ENCODE data around the gene RWDD3.

RWDD3 gene

GRCh38 chr1:95233737-95234500, at the start of gene RWDD3:
Gene RWDD3, plus strand, starts transcription at chr1:95234210. Its CDS starts 21 bp downstream, at chr1:95234231.
- peak within 1 kb of the TSS; percentile 95 for H3K4me3 ChIP-seq (ENCODE audit: low read depth, low read length)
- peak; percentile 46 for TF ChIP-seq CTCF (conservative IDR thresholded peaks at IDR 0.05; ENCODE audit: low read depth, low read length)
- DNase-seq (ENCODE audit: low read depth) = peak; percentile 90

- H3K4me3 ChIP-seq (ENCODE audit: low read depth, low read length) = no peak overlapping the region
- no peak for DNase-seq (ENCODE audit: low read depth)
- no peak for TF ChIP-seq CTCF (conservative IDR thresholded peaks at IDR 0.05; ENCODE audit: low read depth, low read length)
These were observed 47.9 kb upstream of the RWDD3 start for GRCh38 chr1:95186149-95186548.

- no peak overlapping the region for H3K4me3 ChIP-seq (ENCODE audit: low read depth, low read length)
- DNase-seq (ENCODE audit: low read depth) = no peak
- TF ChIP-seq CTCF (conservative IDR thresholded peaks at IDR 0.05; ENCODE audit: low read depth, low read length) = no peak
These were observed 40.4 kb upstream of the RWDD3 start for GRCh38 chr1:95193591-95193990.

GRCh38 chr1:95195046-95195445, 39.0 kb upstream of the RWDD3 start:
- DNase-seq (ENCODE audit: low read depth) = no peak
- no peak for TF ChIP-seq CTCF (conservative IDR thresholded peaks at IDR 0.05; ENCODE audit: low read depth, low read length)
- no peak overlapping the region for H3K4me3 ChIP-seq (ENCODE audit: low read depth, low read length)

GRCh38 chr1:95196017-95196416, 38.0 kb upstream of the RWDD3 start:
- H3K4me3 ChIP-seq (ENCODE audit: low read depth, low read length) = no peak overlapping the region
- TF ChIP-seq CTCF (conservative IDR thresholded peaks at IDR 0.05; ENCODE audit: low read depth, low read length) = no peak
- no peak for DNase-seq (ENCODE audit: low read depth)

- TF ChIP-seq CTCF (conservative IDR thresholded peaks at IDR 0.05; ENCODE audit: low read depth, low read length) = no peak
- no peak overlapping the region for H3K4me3 ChIP-seq (ENCODE audit: low read depth, low read length)
- DNase-seq (ENCODE audit: low read depth) = peak; percentile 41
These were observed 36.3 kb upstream of the RWDD3 start for GRCh38 chr1:95197616-95198252.

All from choroid plexus epithelial cell (primary cell).